IMR-90 (cell line): ENCODE measurements around the gene SPTBN5. TPM values are rescaled to one million over a fixed set of nuclear protein-coding genes. Genes with fewer than 3 reads are reported as not detected.

Experiments used
- ATAC-seq: fragments of 200-7000 bp; cut with Tn5 transposase; 2 replicates; pipeline ENCODE4 v1.9.1; 2020; ENCODE audit warnings: low read depth, mild to moderate bottlenecking, moderate library complexity
- BruUV-seq: library from RNA; stranded (reverse); fragments of 400-500 nt; replicated peaks from 2 replicates; lab custom pipeline; 2021; lab: Mats Ljungman, UMichigan
- CTCF ChIA-PET: fragments of 300-600 bp; formaldehyde crosslinking; extraction: SDS; loops from one replicate; lab custom pipeline; 2021; ENCODE audit warnings: antibody characterized with exemption; lab: Yijun Ruan, JAX
- POLR2A ChIA-PET: fragments of 300-600 bp; sonication (Branson Sonifier 250); formaldehyde crosslinking; loops from one replicate; lab custom pipeline; 2022; ENCODE audit warnings: antibody characterized with exemption; ENCODE audit not compliant: unreplicated experiment; lab: Charles Lee
- DNase-seq: peaks from one replicate; pipeline ENCODE4 v3.0.0; 2013
- H2AFZ ChIP-seq: replicated peaks from 2 replicates; pipeline ENCODE3; 2013; ENCODE audit warnings: low read length, mild to moderate bottlenecking; ENCODE audit not compliant: poor library complexity
- H2AK5ac ChIP-seq: 2 replicates; pipeline ENCODE4 v1.6.1; 2013; ENCODE audit warnings: low read depth, low read length, inconsistent platforms
- H2AK9ac ChIP-seq: replicated peaks from 2 replicates; pipeline ENCODE3; 2013; ENCODE audit warnings: mild to moderate bottlenecking, low read depth, low read length, moderate library complexity; ENCODE audit not compliant: poor library complexity
- H2BK120ac ChIP-seq: 2 replicates; pipeline ENCODE4 v1.6.1; 2013; ENCODE audit warnings: low read depth, low read length, inconsistent platforms
- H2BK15ac ChIP-seq: 3 replicates; pipeline ENCODE4 v1.6.1; 2013; ENCODE audit warnings: low read depth, low read length, inconsistent platforms
- H2BK20ac ChIP-seq: 2 replicates; pipeline ENCODE4 v1.6.1; 2013; ENCODE audit warnings: low read depth, mild to moderate bottlenecking, inconsistent platforms, low read length, moderate library complexity
- H2BK5ac ChIP-seq: 2 replicates; pipeline ENCODE4 v1.6.1; 2013; ENCODE audit warnings: mild to moderate bottlenecking, low read depth, low read length, inconsistent platforms; ENCODE audit not compliant: poor library complexity, severe bottlenecking
- H3K14ac ChIP-seq: replicated peaks from 2 replicates; pipeline ENCODE4 v1.6.1; 2013; ENCODE audit warnings: low read depth, low read length, inconsistent platforms
- H3K18ac ChIP-seq: 2 replicates; pipeline ENCODE4 v1.6.1; 2013; ENCODE audit warnings: low read depth, low read length, control low read depth
- H3K23ac ChIP-seq: 2 replicates; pipeline ENCODE4 v1.6.1; 2013; ENCODE audit warnings: low read depth, low read length, inconsistent platforms
- H3K27ac ChIP-seq: 2 replicates; pipeline ENCODE4 v1.5.1; 2013; ENCODE audit warnings: mild to moderate bottlenecking, control low read depth, low read length; ENCODE audit not compliant: insufficient read depth
- H3K27me3 ChIP-seq: 2 replicates; pipeline ENCODE4 v1.6.1; 2013; ENCODE audit warnings: low read length; ENCODE audit not compliant: control insufficient read depth, insufficient read depth
- H3K36me3 ChIP-seq: 2 replicates; pipeline ENCODE4 v1.6.1; 2013; ENCODE audit warnings: low read length, mixed read lengths; ENCODE audit not compliant: control insufficient read depth, insufficient read depth
- H3K4ac ChIP-seq: 2 replicates; pipeline ENCODE4 v1.6.1; 2013; ENCODE audit warnings: low read depth, low read length, inconsistent platforms
- H3K4me1 ChIP-seq: 2 replicates; pipeline ENCODE4 v1.6.1; 2013; ENCODE audit warnings: low read length, mixed read lengths; ENCODE audit not compliant: control insufficient read depth, insufficient read depth
- H3K4me2 ChIP-seq: 2 replicates; pipeline ENCODE4 v1.6.1; 2013; ENCODE audit warnings: low read depth, mild to moderate bottlenecking, control low read depth, low read length, moderate library complexity
- H3K4me3 ChIP-seq: 2 replicates; pipeline ENCODE4 v1.5.1; 2013; ENCODE audit warnings: low read depth, mild to moderate bottlenecking, control low read depth, low read length, moderate library complexity; ENCODE audit not compliant: insufficient read depth
- H3K56ac ChIP-seq: 2 replicates; pipeline ENCODE4 v1.6.1; 2013; ENCODE audit warnings: low read length, inconsistent platforms; ENCODE audit not compliant: insufficient read depth; ENCODE audit errors: extremely low read depth
- H3K79me1 ChIP-seq, 2 experiments: 2 replicates each; pipeline ENCODE4 v1.6.1; 2013; ENCODE audit warnings: low read length in 2 of 2, inconsistent platforms in 1 of 2, low read depth in 1 of 2
- H3K9ac ChIP-seq: 2 replicates; pipeline ENCODE4 v1.6.1; 2013; ENCODE audit warnings: low read depth, low read length, control low read depth
- H3K9me1 ChIP-seq: 2 replicates; pipeline ENCODE4 v1.6.1; 2013; ENCODE audit warnings: low read length, inconsistent platforms; ENCODE audit not compliant: insufficient read depth
- H3K9me3 ChIP-seq: 2 replicates; pipeline ENCODE4 v1.6.1; 2013; ENCODE audit warnings: low read length; ENCODE audit not compliant: control insufficient read depth, insufficient read depth
- H4K20me1 ChIP-seq: 2 replicates; pipeline ENCODE4 v1.6.1; 2013; ENCODE audit warnings: low read length, inconsistent platforms; ENCODE audit not compliant: insufficient read depth
- H4K5ac ChIP-seq: 2 replicates; pipeline ENCODE4 v1.6.1; 2013; ENCODE audit warnings: mild to moderate bottlenecking, low read depth, low read length, control low read depth
- H4K8ac ChIP-seq, 2 experiments: 2 replicates each; pipeline ENCODE4 v1.6.1; 2013; ENCODE audit warnings: low read depth in 2 of 2, low read length in 2 of 2, control low read depth in 1 of 2, inconsistent platforms in 1 of 2
- H4K91ac ChIP-seq: 2 replicates; pipeline ENCODE4 v1.6.1; 2013; ENCODE audit warnings: low read depth, low read length, inconsistent platforms; ENCODE audit not compliant: insufficient read depth
- BHLHE40 ChIP-seq: fragments of 150-350 bp; IDR thresholded peaks from 2 replicates; pipeline ENCODE4 v1.6.1; 2016; ENCODE audit warnings: mild to moderate bottlenecking, low read depth, low read length
- CEBPB ChIP-seq: IDR thresholded peaks from 2 replicates; pipeline ENCODE4 v1.6.1; 2012; ENCODE audit warnings: low read depth, low read length, improper control_type of control experiment
- FOS ChIP-seq: fragments of 150-350 bp; IDR thresholded peaks from 2 replicates; pipeline ENCODE4 v1.6.1; 2016; ENCODE audit warnings: low read depth, low read length
- MAFK ChIP-seq: IDR thresholded peaks from 2 replicates; pipeline ENCODE4 v1.6.1; 2012; ENCODE audit warnings: low read depth, low read length, improper control_type of control experiment
- MAZ ChIP-seq: IDR thresholded peaks from 2 replicates; pipeline ENCODE4 v1.6.1; 2012; ENCODE audit warnings: low read depth, mild to moderate bottlenecking, low read length, improper control_type of control experiment, moderate library complexity, borderline replicate concordance
- MXI1 ChIP-seq: IDR thresholded peaks from 2 replicates; pipeline ENCODE4 v1.6.1; 2012; ENCODE audit warnings: low read depth, mild to moderate bottlenecking, low read length, moderate library complexity, borderline replicate concordance
- NFE2L2 ChIP-seq: fragments of 150-350 bp; IDR thresholded peaks from 2 replicates; pipeline ENCODE4 v1.6.1; 2016; ENCODE audit warnings: low read depth, mild to moderate bottlenecking, low read length
- POLR2A ChIP-seq: IDR thresholded peaks from 2 replicates; pipeline ENCODE4 v1.6.1; 2012; ENCODE audit warnings: mild to moderate bottlenecking, low read depth, low read length
- RAD21 ChIP-seq: IDR thresholded peaks from 2 replicates; pipeline ENCODE4 v1.6.1; 2012; ENCODE audit warnings: low read length, improper control_type of control experiment
- RCOR1 ChIP-seq: IDR thresholded peaks from 2 replicates; pipeline ENCODE4 v1.6.1; 2012; ENCODE audit warnings: mild to moderate bottlenecking, low read length, improper control_type of control experiment; ENCODE audit not compliant: insufficient replicate concordance
- RFX5 ChIP-seq: IDR thresholded peaks from 2 replicates; pipeline ENCODE4 v1.8.0; 2012; ENCODE audit warnings: low read depth, mild to moderate bottlenecking, low read length, moderate library complexity
- SMC3 ChIP-seq: fragments of 150-350 bp; IDR thresholded peaks from 2 replicates; pipeline ENCODE4 v1.6.1; 2016; ENCODE audit warnings: low read depth, mild to moderate bottlenecking, antibody characterized with exemption, low read length, moderate library complexity
- WGBS, 2 experiments: methylation state at CpG; one replicate each; pipeline versions ENCODE4 v1.1.5 to v1.1.7; 2013; ENCODE audit warnings: missing lambda C conversion rate in 2 of 2; ENCODE audit not compliant: insufficient read length in 1 of 2; ENCODE audit errors: extremely low coverage in 2 of 2; 5-methylcytosine and 5-hydroxymethylcytosine counted together
- dilution Hi-C: fragments of 300-500 bp; cut with HindIII; formaldehyde crosslinking; loops from one replicate; pipeline ENCODE4 v1.14.3; 2018; ENCODE audit warnings: low sequenced_read_pairs; ENCODE audit not compliant: unreplicated experiment
- in situ Hi-C: fragments of 300-500 bp; cut with MboI; formaldehyde crosslinking; loops from 3 replicates; pipeline ENCODE4 v1.14.3; 2019; ENCODE audit warnings: low sequenced_read_pairs, inconsistent platforms, mixed read lengths
- intact Hi-C: fragments of 100-400 bp; cut with micrococcal nuclease; formaldehyde crosslinking; loops from 2 replicates; pipeline ENCODE4 v1.10.0; 2022
- polyA plus RNA-seq, 3 experiments: library from polyadenylated mRNA; depleted of rRNA; stranded (reverse); fragments of >200 nt; gene quantifications; 2 replicates each; pipeline ENCODE4 v1.2.3, GENCODE V29; 2012; ENCODE audit warnings: low replicate concordance in 1 of 3
- total RNA-seq: library from RNA; depleted of rRNA; stranded (reverse); fragments of >200 nt; gene quantifications from 2 replicates; pipeline ENCODE4 v1.2.3, GENCODE V29; 2012
- TF ChIP-seq, protein P1 (sequence below): conservative IDR thresholded peaks from 2 replicates; pipeline ENCODE4 v1.5.1; 2012; ENCODE audit warnings: mild to moderate bottlenecking, low read depth, low read length, improper control_type of control experiment
- TF ChIP-seq, protein P2 (sequence below): fragments of 150-350 bp; IDR thresholded peaks from 2 replicates; pipeline ENCODE4 v1.6.1; 2016; ENCODE audit warnings: low read depth, mild to moderate bottlenecking, low read length, moderate library complexity, borderline replicate concordance

Gene SPTBN5
- total and polyA plus RNA-seq, 2 of the 4 experiments (the other 2 are of a cell fraction), result under 0.01 to 0.38 TPM

DNA sequence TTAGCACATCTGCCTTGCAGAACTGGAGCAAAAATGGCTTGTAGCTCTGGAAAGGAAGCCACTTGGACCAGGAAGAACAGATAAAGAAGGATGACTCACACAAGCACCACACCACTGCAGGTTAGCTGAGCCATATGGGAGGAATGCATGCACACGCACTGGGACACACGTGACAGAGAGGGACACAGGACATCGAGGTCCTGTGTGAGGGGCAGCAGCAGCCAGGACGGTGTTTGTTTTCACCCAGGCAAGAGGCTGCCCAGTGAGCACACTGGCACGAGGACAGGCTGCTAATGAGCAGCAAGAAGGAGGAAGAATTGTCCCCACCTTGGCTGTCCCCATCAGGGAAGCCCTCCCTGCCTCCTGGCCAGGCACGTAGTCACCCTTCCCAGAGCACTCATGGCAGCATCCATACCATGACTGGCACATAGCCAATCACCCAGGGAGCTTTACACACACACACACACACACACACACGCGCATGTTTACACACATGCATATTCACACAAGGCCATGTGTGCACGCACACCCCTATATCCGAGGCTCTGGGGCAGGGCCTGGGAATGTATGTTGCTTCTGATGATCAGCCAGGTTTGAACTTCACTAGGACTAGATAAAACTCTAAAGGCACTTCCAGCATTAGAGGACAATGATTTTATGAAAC, 24.0 kb upstream of the SPTBN5 start:
- Histone ChIP-seq H4K20me1 (peaks cover 24% of the 10 kb centered on the region), H3K4me2 (no peak overlapping the region), H2BK120ac (0 out of 2 replicates have a peak overlapping the region, but pooled peaks have one; percentile 50), H3K9me1 (peaks cover 41% of the 10 kb centered on the region), H3K4ac (peak overlapping the region; percentile 32), H4K5ac (no peak overlapping the region), H3K27ac (no peak overlapping the region), H3K4me1 (peaks cover 22% of the 10 kb centered on the region), H2AFZ (no peak overlapping the region), H3K36me3 (peaks cover 7% of the 10 kb centered on the region), H4K8ac (peak overlapping the region in 1 of 2 experiments; percentile 33; a peak in 1 of 4 replicates), H2BK20ac (no peak overlapping the region; the same call in 1 of the 2 replicates), H3K18ac (no peak overlapping the region), H2BK5ac (peak overlapping the region; percentile 42), H3K9me3 (no peaks in the 10 kb centered on the region), H3K27me3 (no peaks in the 10 kb centered on the region), H3K9ac (no peak overlapping the region), H2BK15ac (peak overlapping the region; percentile 9; the same call in 1 of the 3 replicates), H3K4me3 (no peak overlapping the region), H3K14ac (no peak overlapping the region; the same call in 1 of the 2 replicates), H4K91ac (peak overlapping the region; percentile 7; the same call in 1 of the 2 replicates), H3K23ac (no peak overlapping the region), H3K79me1 (peaks cover 14 to 75% of the 10 kb centered on the region in 2 experiments), H3K56ac (no peak overlapping the region), H2AK5ac (peak overlapping the region; percentile 79), H2AK9ac (peak overlapping the region; percentile 29)
- 80% methylated on average over 1 of the region's 10 CpGs; no CpG with 5 or more reads in 1 of the 2 experiments for WGBS, 2 experiments
- POLR2A ChIA-PET, result no interaction called here
- CTCF ChIA-PET, result no interaction called here
- intact Hi-C loops, result no loop called here
- peak; percentile 84 for DNase-seq
- dilution Hi-C loops, result no loop called here
- ATAC-seq, result peak; percentile 46; the same call in 1 of the 2 replicates
- BruUV-seq, result no TSS peak
- in situ Hi-C loops, result no loop called here
- TF ChIP-seq, protein P1, sequence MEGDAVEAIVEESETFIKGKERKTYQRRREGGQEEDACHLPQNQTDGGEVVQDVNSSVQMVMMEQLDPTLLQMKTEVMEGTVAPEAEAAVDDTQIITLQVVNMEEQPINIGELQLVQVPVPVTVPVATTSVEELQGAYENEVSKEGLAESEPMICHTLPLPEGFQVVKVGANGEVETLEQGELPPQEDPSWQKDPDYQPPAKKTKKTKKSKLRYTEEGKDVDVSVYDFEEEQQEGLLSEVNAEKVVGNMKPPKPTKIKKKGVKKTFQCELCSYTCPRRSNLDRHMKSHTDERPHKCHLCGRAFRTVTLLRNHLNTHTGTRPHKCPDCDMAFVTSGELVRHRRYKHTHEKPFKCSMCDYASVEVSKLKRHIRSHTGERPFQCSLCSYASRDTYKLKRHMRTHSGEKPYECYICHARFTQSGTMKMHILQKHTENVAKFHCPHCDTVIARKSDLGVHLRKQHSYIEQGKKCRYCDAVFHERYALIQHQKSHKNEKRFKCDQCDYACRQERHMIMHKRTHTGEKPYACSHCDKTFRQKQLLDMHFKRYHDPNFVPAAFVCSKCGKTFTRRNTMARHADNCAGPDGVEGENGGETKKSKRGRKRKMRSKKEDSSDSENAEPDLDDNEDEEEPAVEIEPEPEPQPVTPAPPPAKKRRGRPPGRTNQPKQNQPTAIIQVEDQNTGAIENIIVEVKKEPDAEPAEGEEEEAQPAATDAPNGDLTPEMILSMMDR, result no peak
- TF ChIP-seq SMC3 (no peak), RAD21 (no peak), BHLHE40 (peak; percentile 79), POLR2A (no peak), MAFK (no peak), CEBPB (no peak), MXI1 (0 out of 2 replicates have a peak, but pooled peaks have one; percentile 35), RFX5 (no peak), MAZ (0 out of 2 replicates have a peak, but pooled peaks have one; percentile 23), FOS (peak; percentile 80), NFE2L2 (no peak), RCOR1 (no peak)
- TF ChIP-seq, protein P2, sequence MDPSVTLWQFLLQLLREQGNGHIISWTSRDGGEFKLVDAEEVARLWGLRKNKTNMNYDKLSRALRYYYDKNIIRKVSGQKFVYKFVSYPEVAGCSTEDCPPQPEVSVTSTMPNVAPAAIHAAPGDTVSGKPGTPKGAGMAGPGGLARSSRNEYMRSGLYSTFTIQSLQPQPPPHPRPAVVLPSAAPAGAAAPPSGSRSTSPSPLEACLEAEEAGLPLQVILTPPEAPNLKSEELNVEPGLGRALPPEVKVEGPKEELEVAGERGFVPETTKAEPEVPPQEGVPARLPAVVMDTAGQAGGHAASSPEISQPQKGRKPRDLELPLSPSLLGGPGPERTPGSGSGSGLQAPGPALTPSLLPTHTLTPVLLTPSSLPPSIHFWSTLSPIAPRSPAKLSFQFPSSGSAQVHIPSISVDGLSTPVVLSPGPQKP, result no peak
